ENCODE results near the gene SPN.

The SPN gene

DNA sequence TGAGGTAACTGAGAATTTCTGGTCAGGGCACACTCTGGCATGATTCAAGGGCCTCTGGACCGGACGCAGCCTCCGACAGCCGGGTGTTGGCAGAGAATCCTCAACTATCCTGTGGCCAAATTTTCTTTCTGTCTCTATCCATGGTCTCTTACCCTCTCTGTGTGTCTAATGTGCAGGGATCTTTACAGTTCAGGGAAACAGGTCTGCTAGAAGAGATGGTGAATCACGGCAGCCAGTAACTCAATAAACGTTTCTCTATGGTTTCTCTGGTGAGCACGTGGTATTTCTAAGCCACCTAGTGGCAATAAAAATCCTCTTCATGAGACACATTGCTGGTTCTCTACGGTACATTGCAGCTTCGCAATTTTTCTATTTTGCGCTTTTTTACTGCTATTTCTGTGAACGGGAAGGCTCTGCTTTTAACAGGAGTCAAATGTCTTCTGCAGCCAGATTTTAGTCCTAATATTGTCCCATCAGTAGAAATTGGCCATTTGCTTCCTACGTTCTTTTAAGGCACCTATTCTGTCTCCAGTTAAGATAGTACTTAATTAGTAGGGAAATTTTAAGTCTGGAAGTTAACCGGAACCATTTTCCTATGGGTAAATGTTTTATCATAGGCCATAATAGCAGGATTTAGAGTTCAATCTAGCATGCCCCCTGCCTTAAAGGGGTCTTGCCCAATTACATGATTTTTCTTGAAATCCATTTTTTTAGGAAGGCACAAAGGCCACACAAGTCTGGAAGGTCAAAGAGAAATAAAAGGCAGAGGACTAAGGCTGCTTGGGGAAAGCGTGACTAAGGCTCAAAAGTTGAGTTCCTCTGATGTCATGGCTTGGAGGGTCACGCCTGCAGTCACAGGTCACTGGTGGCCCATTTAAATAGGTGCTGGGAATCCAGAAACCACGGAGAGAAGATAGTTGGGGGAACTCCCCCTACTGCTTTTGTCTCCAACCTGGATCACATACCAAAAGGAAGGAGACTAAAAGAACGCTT is 47.5 kb downstream of the SPN start:
- no peak overlapping the region for H3K4me3 ChIP-seq (replicated peaks; ENCODE audit: low read depth, low read length)
- TF ChIP-seq, protein P1, sequence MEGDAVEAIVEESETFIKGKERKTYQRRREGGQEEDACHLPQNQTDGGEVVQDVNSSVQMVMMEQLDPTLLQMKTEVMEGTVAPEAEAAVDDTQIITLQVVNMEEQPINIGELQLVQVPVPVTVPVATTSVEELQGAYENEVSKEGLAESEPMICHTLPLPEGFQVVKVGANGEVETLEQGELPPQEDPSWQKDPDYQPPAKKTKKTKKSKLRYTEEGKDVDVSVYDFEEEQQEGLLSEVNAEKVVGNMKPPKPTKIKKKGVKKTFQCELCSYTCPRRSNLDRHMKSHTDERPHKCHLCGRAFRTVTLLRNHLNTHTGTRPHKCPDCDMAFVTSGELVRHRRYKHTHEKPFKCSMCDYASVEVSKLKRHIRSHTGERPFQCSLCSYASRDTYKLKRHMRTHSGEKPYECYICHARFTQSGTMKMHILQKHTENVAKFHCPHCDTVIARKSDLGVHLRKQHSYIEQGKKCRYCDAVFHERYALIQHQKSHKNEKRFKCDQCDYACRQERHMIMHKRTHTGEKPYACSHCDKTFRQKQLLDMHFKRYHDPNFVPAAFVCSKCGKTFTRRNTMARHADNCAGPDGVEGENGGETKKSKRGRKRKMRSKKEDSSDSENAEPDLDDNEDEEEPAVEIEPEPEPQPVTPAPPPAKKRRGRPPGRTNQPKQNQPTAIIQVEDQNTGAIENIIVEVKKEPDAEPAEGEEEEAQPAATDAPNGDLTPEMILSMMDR (IDR thresholded peaks at IDR 0.05; ENCODE audit: low read depth, low read length, missing control alignments): peak; percentile 61
- peak; percentile 61 for DNase-seq (ENCODE audit: extremely low read depth, low read depth)

GRCh38 chr16:29712809-29713208 is 49.8 kb downstream of the SPN start:
- H3K4me3 ChIP-seq (replicated peaks; ENCODE audit: low read depth, low read length): no peak overlapping the region
- no peak for DNase-seq (ENCODE audit: extremely low read depth, low read depth)
- TF ChIP-seq, protein P1 (IDR thresholded peaks at IDR 0.05; ENCODE audit: low read depth, low read length, missing control alignments): no peak

DNA sequence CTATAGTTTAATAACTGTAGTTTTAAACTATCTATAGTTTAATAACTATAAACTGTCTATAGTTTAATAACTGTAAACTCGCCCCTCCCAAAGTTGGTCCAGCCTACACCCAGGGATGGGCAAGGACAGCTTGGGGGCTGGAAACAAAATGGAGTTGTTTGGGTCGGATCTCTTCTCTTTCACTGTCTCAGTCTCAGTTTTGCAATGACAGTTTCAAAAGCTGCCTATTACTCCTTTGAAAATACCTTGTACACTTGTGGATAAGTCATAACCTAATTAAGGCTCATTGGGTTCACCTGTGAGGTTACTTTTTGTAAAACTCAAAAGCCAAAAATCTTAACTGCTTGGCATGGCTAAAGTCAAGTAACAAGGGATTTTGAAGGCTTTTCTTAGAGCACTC is 51.3 kb downstream of the SPN start:
- TF ChIP-seq, protein P1 (IDR thresholded peaks at IDR 0.05; ENCODE audit: low read depth, low read length, missing control alignments): no peak
- DNase-seq (ENCODE audit: extremely low read depth, low read depth): no peak
- no peak overlapping the region for H3K4me3 ChIP-seq (replicated peaks; ENCODE audit: low read depth, low read length)

DNA sequence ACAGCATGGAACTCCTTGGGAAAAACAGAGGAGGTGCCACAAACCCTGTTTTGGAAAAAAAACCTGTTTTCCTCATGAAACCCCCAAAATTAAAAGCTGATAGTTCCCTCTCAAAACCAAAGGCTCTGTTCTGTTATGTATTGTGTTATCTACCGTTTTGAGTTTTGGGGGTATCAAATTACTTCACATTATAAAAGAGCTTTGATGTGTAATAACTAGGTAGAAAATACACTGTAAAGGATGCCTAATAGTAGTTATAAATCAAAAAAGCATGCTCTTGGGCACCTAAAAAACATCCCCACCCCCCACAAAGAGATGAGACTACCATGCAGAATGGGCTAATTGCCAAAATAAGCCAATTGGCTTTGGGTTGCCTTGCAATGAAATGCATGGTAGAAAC is 51.9 kb downstream of the SPN start:
- no peak for DNase-seq (ENCODE audit: extremely low read depth, low read depth)
- H3K4me3 ChIP-seq (replicated peaks; ENCODE audit: low read depth, low read length): no peak overlapping the region
- TF ChIP-seq, protein P1 (IDR thresholded peaks at IDR 0.05; ENCODE audit: low read depth, low read length, missing control alignments): no peak

- H3K4me3 ChIP-seq (replicated peaks; ENCODE audit: low read depth, low read length): no peak overlapping the region
- TF ChIP-seq, protein P1 (IDR thresholded peaks at IDR 0.05; ENCODE audit: low read depth, low read length, missing control alignments): no peak
- DNase-seq (ENCODE audit: extremely low read depth, low read depth): no peak
These were observed 54.1 kb downstream of the SPN start for GRCh38 chr16:29717113-29717512.

- no peak for DNase-seq (ENCODE audit: extremely low read depth, low read depth)
- TF ChIP-seq, protein P1 (IDR thresholded peaks at IDR 0.05; ENCODE audit: low read depth, low read length, missing control alignments): no peak
These were observed 56.0 kb downstream of the SPN start for GRCh38 chr16:29719063-29719462.

More at GRCh38 chr16:29719063-29719462, 56.0 kb downstream of the SPN start:
- no peak overlapping the region for H3K4me3 ChIP-seq (replicated peaks; ENCODE audit: low read depth, low read length)
